SU-DHL-6 (cell line): ENCODE data around the gene OOSP1.

Source experiments
- CTCF ChIP-seq: fragments of 200-600 bp; sonication (generic); IDR thresholded peaks from one replicate; pipeline ENCODE4 v1.5.1; 2017; ENCODE audit warnings: antibody characterized with exemption, mild to moderate bottlenecking, low read length, moderate library complexity; ENCODE audit not compliant: insufficient read depth, poor library complexity, severe bottlenecking
- EZH2phosphoT487 ChIP-seq: fragments of 200-600 bp; sonication (generic), shearing (Covaris generic); conservative IDR thresholded peaks from 2 replicates; pipeline ENCODE4 v1.6.1; 2018; ENCODE audit warnings: mild to moderate bottlenecking, antibody characterized with exemption, low read length, moderate library complexity, mixed read lengths

- TF ChIP-seq CTCF (no peak), EZH2phosphoT487 (no peak)
Observed at GRCh38 chr11:59960502-59961381, 22.5 kb downstream of the OOSP1 start.
